CD4-positive, alpha-beta T cell treated with Interleukin-2 at 100 ng/mL for 4 hours (primary cell): ENCODE results near the gene BIRC3.
A peak's percentile ranks its signal among the peaks of the same experiment; 100 is the strongest.
"Not testable (repeated sequence)": the region's sequence is repeated elsewhere in the genome, so short reads cannot be mapped to it uniquely, and the experiment has no call there.

Experiments used
- DNase-seq: peaks from one replicate; pipeline ENCODE4 v3.0.0-alpha.2; 2020; ENCODE audit warnings: low spot score

BIRC3 gene

GRCh38 chr11:102296757-102297156 is 20.5 kb upstream of the BIRC3 start:
- DNase-seq, result not testable (repeated sequence)

DNA sequence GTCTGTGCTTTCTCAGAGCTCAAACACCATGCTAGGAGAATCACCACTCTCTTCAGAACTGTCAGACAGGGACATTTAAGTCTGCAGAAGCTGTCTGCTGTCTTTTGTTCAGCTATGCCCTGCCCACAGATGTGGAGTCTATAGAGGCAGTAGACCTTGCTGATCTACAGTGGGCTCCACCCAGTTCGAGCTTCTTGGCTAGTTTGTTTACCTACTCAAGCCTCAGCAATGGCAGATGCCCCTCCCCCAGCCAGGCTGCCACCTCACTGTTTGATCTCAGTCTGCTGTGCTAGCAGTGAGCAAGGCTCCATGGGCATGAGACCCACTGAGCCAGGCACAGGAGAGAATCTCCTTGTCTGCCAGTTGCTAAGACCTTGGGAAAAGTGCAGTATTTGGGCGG is 16.4 kb upstream of the BIRC3 start:
- DNase-seq, result peak; percentile 78

DNA sequence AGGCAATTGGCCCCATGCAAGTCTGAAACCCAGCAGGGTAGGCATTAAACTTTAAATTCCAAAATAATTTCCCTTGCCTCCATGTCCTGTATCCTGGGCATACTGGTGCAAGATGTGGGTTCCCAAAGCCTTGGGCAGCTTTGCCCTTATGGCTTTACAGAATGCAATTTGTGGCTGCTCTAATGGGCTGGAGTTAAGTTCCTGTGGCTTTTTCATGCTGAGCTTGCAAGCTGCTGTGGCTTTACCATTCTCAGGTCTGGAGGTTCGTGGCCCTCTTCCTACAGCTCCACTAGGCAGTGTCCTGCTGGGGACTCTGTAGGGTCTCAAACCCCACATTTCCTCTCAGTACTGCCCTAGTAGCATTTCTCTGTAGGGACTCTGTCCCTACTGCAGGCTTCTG is 15.0 kb upstream of the BIRC3 start:
- no peak for DNase-seq

GRCh38 chr11:102304686-102305085 is 12.6 kb upstream of the BIRC3 start:
- no peak for DNase-seq

- no peak for DNase-seq
Measured at GRCh38 chr11:102305352-102306047, 11.8 kb upstream of the BIRC3 start.

GRCh38 chr11:102306048-102306597 is 11.2 kb upstream of the BIRC3 start:
- DNase-seq, result peak; percentile 62

DNA sequence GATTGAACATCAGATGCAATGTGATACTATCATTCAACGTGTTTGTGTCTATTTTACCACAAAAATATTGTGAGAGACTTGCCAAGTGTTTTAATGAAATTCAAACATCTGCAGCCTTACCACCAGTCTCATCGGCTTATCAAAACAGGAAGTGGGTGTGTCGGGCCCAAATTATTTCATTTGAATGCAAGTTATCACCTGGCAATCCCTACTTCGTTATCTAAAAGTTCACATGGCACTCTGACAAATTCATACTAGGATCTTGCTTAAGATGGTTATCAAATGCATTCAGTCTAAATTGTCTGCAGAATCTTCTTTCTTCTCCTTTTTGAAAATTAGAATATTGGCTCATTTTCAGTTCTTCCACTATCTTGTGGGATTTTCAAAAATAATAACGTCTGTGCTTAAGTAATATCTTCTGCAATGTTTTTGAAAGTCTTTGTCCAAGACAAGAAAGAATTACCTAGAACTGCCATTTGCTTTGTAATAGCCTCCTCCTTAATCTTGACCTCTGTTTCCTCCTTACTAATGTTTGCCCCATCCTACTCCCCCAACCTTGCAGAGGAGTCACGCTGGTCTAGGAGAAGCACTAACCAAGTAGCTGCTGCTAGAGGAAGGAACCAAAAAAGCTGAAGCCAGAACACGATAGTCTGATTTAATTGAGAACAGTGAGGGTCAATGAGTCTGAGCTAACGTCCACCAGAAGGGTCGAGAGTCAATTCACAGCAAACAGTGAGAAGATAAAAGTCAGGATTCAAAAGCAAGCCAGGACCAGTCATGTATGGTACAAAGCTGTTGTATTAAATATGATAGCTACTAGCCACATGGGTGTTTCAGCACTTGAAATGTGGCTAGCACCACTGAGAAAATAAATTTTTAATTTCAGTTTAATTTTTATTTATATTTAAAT is 10.2 kb upstream of the BIRC3 start:
- peak; percentile 86 for DNase-seq

DNA sequence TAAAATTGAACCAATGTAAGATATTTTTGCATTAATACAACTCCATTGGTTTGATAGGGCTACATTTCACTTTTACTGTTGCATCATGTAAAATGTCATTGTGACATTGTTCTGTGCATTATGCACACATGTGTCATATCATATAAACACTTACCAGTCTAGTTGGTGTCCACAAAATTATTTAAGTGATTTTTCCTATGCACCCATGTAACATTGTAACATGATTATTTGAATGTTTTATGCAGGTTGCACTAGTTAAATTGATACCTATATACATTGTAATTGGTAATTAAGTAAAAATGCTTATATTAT is 9.6 kb upstream of the BIRC3 start:
- DNase-seq, result no peak

DNA sequence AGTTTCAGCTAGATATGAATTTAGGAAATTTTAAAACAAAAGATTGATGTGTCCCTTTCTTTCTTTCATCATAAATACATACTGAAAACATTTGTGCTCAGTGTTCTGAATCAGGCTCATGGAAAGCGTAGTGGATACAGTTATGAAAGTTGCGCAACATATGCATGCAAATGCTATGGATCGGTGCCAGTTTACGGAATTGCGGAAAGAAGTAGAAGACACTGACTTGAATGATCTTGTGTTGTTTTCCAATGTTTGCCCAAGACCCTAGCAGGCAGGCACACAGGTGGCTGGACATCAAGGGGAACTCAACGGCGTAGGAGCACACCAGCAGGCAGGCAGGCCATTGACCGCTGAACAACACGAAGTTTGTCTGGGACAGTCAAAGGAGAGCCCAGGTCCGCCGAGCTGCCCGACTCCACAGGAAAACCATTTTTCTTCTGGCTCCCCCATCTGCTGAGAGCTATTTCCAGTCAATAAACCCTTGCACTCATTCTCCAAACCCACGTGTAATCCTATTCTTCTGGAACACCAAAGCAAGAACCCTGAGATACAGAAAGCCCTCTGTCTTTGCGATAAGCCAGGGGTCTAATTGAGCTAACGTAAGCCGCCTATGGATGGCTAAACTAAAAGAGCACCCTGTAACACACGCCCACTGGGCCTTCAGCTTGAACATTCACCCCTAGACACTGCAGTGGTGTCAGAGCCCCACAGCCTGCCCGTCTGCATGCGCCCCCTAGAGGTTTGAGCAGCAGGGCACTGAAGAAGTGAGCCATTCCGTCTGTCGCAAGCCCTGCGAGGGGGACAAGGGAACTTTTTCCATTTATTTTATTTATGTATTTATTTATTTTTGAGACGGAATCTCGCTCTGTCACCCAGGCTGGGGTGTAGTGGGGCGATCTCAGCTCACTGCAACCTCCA is 7.4 kb upstream of the BIRC3 start:
- DNase-seq, result no peak

DNA sequence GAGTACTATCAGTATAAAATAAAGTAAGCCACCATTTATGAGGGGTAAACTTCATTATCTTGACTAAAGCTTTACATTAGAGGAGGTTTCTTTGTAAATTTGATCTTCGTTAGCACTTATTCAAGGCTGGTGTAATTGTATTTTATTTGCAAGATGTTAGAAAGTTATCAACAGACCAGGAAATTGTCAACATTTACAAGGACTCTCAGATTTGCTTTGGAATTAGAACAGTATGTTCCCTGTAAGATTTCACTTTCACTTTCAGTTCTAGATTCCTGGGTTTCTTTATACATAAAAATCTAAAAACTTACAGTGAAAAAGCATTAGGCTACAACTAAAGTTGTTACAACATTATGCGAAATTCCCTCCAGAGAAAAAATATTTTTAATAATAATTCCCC is 4.6 kb upstream of the BIRC3 start:
- DNase-seq, result no peak

DNA sequence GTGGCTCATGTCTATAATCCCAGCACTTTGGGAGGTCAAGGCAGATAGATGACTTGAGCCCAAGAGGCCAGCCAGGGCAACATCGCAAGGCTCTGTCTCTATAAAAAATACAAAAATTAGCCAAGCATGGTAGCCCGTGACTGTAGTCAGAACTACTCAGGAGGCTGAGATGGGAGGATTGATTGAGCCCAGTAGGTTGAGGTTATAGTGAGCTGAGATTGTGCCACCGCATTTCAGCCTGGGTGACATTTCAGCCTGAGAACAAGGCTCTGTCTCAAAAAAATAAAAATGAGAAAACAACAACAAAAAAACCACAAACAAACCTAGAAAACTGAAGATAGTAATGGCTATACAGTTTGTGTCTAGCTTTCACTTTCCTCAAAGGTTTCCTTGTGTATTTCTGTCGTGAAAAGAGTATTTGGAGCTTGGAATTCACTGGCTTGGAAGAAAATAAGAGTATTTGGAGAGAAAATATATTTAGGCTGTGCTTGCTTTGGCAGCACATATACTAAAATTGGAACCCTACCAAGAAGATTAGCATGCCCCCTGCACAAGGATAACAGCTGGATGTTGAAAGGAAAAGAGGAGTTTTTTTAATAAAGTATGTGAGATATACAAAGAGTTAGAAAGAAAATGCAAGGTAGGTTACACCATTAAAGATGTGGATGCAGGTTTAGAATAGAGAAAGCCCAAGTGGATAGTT is 3.9 kb upstream of the BIRC3 start:
- peak; percentile 40 for DNase-seq

- DNase-seq, result no peak
Measured at GRCh38 chr11:102314784-102315183, 2.5 kb upstream of the BIRC3 start.

DNA sequence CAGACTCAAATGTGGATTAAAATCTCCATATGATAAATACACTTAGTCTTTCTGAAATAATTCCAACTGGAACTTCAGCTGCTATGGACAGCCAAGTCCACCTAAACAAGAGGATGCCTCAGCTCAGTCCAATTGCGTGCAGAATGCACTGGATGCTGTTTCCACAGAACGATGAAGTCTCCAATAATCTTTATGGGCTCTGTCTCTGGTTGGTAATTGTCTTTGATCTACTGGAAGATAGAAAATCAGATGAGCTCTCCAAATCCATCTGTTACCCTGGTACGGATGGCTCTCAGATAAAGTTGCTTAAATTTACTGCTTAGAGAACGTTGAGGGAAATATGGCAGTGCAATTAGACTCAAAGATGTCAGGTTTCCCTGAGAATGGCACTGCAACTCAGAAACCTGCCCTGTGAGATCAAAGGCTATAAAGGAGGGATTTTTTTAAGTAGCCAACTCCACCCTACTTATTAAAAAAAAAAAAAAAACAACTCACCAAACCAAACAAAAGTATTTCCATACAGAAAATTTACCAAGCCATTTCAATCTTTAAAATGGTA is 859 bp upstream of the BIRC3 start:
- DNase-seq, result peak; percentile 49

- DNase-seq, result no peak
Measured at GRCh38 chr11:102317768-102318103, 452 bp downstream of the BIRC3 start.

- DNase-seq, result peak; percentile 82
Measured at GRCh38 chr11:102318469-102318868, 1.2 kb downstream of the BIRC3 start.

GRCh38 chr11:102319544-102319943 is 2.3 kb downstream of the BIRC3 start:
- DNase-seq, result no peak

GRCh38 chr11:102320188-102320587 is 2.9 kb downstream of the BIRC3 start:
- DNase-seq, result no peak

- no peak for DNase-seq
Measured at GRCh38 chr11:102320679-102321078, 3.4 kb downstream of the BIRC3 start.

GRCh38 chr11:102322560-102322959 is 5.3 kb downstream of the BIRC3 start:
- peak; percentile 49 for DNase-seq

- no peak for DNase-seq
Measured at GRCh38 chr11:102323542-102324251, 6.4 kb downstream of the BIRC3 start.

- DNase-seq, result no peak
Measured at GRCh38 chr11:102325088-102325487, 7.8 kb downstream of the BIRC3 start.
